Brain microvascular endothelial cell (primary cell): ENCODE results near the gene CORO1C.

Experiments used
- DNase-seq: peaks from one replicate; pipeline ENCODE4 v3.0.0-alpha.2; 2020
- H3K27ac ChIP-seq: fragments of 250-450 bp; sonication (Bioruptor Pico); 2 replicates; pipeline ENCODE4 v1.5.1; 2020; ENCODE audit warnings: mild to moderate bottlenecking, moderate library complexity
- H3K27me3 ChIP-seq: fragments of 250-450 bp; sonication (Bioruptor Pico); replicated peaks from 2 replicates; pipeline ENCODE4 v1.5.1; 2020; ENCODE audit warnings: mild to moderate bottlenecking
- H3K36me3 ChIP-seq: fragments of 250-450 bp; sonication (Bioruptor Pico); replicated peaks from 2 replicates; pipeline ENCODE4 v1.5.1; 2020; ENCODE audit warnings: mild to moderate bottlenecking
- H3K4me3 ChIP-seq: 2 replicates; pipeline ENCODE4 v1.5.1; 2011; ENCODE audit warnings: low read depth, mild to moderate bottlenecking, control low read depth, low read length, moderate library complexity
- in situ Hi-C: cut with HindIII; loops from 2 replicates; pipeline ENCODE4 v1.10.0; 2017; ENCODE audit warnings: low sequenced_read_pairs, low pct_ligation_motif_present
- TF ChIP-seq, protein P1 (sequence below): IDR thresholded peaks from 2 replicates; pipeline ENCODE4 v1.5.1; 2011; ENCODE audit warnings: low read depth, mild to moderate bottlenecking, moderate library complexity, low read length, control low read depth, inconsistent platforms; ENCODE audit errors: missing control alignments

CORO1C gene

DNA sequence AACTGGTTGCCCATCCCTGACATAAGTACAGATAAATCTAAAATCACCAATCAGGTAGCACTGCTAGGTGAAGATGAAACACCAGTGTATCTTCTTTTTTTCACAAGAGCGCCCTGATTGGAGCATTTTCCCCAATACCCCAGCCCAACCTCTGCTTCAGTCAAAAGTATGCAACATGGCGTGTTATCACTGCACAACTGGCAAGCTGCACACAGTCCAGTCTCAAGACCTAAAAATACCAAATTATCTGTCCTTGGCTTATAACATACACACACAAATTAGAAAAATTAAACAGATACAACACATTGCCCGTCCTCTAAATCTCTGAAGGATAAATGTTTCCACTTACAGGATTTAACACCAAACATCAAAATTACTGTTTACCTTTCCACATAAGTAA lies 77.4 kb downstream of the CORO1C start:
- Histone ChIP-seq H3K27ac (no peak overlapping the region), H3K4me3 (no peak overlapping the region), H3K36me3 (peaks cover 65% of the 10 kb centered on the region), H3K27me3 (no peaks in the 10 kb centered on the region)
- in situ Hi-C loops: no loop called here
- TF ChIP-seq, protein P1, sequence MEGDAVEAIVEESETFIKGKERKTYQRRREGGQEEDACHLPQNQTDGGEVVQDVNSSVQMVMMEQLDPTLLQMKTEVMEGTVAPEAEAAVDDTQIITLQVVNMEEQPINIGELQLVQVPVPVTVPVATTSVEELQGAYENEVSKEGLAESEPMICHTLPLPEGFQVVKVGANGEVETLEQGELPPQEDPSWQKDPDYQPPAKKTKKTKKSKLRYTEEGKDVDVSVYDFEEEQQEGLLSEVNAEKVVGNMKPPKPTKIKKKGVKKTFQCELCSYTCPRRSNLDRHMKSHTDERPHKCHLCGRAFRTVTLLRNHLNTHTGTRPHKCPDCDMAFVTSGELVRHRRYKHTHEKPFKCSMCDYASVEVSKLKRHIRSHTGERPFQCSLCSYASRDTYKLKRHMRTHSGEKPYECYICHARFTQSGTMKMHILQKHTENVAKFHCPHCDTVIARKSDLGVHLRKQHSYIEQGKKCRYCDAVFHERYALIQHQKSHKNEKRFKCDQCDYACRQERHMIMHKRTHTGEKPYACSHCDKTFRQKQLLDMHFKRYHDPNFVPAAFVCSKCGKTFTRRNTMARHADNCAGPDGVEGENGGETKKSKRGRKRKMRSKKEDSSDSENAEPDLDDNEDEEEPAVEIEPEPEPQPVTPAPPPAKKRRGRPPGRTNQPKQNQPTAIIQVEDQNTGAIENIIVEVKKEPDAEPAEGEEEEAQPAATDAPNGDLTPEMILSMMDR: no peak
- no peak for DNase-seq

DNA sequence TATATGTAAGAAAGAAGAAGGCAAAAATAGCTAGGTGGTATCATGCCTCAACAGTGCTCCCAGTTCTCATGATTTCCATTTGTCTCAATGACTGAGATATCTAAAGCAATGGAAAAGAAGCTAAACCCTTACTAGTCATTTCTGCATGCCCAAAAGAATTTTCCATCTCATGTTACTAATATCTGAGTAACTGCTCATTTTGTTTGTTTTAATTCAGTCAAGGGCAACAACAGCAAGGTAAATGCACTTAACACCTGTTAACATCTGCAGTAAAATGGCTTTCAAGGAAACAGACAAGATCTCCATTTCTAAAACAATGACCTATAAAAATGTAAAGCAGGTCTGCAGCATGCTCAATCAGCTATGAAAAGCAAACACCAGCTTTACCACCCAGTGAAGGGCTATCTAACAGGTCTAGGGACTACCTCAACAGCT lies 78.2 kb downstream of the CORO1C start:
- no peak overlapping the region for H3K27ac ChIP-seq

DNA sequence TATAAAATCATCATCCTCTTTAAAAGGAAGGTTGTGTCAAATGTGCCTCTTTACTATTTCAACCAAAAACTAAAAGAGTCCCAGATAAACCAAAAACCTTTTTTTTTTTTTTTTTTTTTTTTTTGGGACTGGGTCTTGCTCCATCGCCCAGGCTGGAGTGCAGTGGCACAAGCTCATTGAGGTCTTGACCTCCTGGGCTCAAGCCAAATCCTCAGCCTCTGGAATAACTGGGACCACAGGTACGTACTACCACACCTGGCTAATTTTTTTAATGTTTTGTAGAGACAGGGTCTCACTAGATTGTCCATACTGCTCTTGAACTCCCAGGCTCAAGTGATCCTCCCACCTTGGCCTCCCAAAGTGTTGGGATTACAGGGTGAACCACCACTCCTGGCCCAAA lies 81.2 kb downstream of the CORO1C start:
- in situ Hi-C loops: no loop called here
- DNase-seq: no peak
- no peaks in the 10 kb centered on the region for H3K27me3 ChIP-seq
- H3K27ac ChIP-seq: peak overlapping the region; percentile 69
- peaks cover 75% of the 10 kb centered on the region for H3K36me3 ChIP-seq
- H3K4me3 ChIP-seq: no peak overlapping the region
- TF ChIP-seq, protein P1: no peak

More for the DNA sequence above, 78.2 kb downstream of the CORO1C start:
- TF ChIP-seq, protein P1: no peak
- in situ Hi-C loops: no loop called here
- DNase-seq: no peak
- H3K27me3 ChIP-seq: no peaks in the 10 kb centered on the region
- no peak overlapping the region for H3K4me3 ChIP-seq
- H3K36me3 ChIP-seq: peaks cover 65% of the 10 kb centered on the region

DNA sequence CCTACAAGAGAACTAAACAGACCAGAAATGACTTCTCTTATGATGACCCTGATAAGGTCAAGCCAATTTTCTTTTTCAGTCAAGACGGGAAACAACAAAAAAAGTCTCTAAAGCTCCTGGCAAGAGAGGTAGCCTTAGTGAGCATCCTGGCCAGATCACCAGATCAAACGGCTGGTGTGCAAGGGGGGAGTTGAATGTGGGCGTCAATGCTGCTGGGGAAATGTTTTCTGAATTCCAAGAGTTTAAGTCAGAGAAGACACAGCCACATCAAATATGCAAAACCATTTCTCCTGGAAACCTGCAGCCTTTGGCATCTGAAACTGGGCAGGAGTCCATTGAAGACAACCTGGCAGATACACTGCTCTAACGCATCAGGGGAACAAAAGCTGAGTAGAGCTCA lies 81.6 kb downstream of the CORO1C start:
- Histone ChIP-seq H3K36me3 (peaks cover 76% of the 10 kb centered on the region), H3K27ac (peak overlapping the region; percentile 69), H3K4me3 (no peak overlapping the region), H3K27me3 (no peaks in the 10 kb centered on the region)
- DNase-seq: peak; percentile 77
- TF ChIP-seq, protein P1: no peak
- in situ Hi-C loops: no loop called here

DNA sequence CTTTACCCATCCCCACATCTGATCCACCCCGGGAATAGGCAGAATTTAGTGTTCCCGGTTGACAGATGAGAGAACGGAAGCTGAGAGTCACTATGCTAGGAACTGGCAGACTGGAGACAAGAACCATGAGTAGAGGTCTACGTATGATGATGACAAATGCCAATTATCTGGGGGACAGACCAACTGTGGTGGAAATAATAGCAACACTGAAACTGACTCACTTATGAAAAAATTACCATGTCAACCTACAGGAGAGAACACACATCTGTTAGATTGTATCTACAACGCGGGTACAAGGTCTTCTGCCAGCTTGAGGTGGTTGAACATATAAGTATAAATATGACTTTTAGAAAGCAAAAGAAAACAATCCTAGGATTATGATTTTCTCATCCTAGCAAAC lies 82.2 kb downstream of the CORO1C start:
- in situ Hi-C loops: no loop called here
- H3K27me3 ChIP-seq: no peaks in the 10 kb centered on the region
- H3K27ac ChIP-seq: peak overlapping the region; percentile 69
- peaks cover 78% of the 10 kb centered on the region for H3K36me3 ChIP-seq
- DNase-seq: peak; percentile 46
- TF ChIP-seq, protein P1: no peak
- no peak overlapping the region for H3K4me3 ChIP-seq

DNA sequence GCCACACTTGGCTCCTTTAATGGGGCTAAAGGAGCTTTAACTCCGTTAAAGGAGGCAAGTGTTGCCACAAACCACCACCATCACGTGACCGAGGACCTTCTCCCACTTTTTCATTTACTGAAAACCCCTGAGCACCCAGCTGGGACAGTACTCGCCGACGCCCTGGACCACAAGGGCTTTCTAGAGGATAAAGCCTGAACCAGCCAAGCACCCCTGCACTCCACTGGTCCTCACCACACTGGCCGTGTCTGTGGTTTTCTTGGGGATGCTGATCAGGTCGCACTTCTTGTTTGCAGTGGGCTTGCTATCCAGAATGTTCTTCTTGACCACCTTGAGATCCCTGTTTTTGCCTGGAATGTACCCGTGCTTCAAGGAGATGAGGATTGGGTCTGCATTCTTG lies 82.9 kb downstream of the CORO1C start:
- Histone ChIP-seq H3K36me3 (peaks cover 75% of the 10 kb centered on the region), H3K27me3 (no peaks in the 10 kb centered on the region), H3K4me3 (no peak overlapping the region), H3K27ac (no peak overlapping the region)
- TF ChIP-seq, protein P1: no peak
- no peak for DNase-seq
- in situ Hi-C loops: no loop called here
